ENCODE data around the gene TAS1R3. TPM values are rescaled to one million over a fixed set of nuclear protein-coding genes. Genes with fewer than 3 reads are reported as not detected.

Gene TAS1R3
- total and polyA plus RNA-seq, 10 of the 15 experiments (the other 5 are each of a cell fraction or from before 2014, with no cell fraction given): 0.04 to 0.51 (median 0.08) TPM; not detected in 3

DNA sequence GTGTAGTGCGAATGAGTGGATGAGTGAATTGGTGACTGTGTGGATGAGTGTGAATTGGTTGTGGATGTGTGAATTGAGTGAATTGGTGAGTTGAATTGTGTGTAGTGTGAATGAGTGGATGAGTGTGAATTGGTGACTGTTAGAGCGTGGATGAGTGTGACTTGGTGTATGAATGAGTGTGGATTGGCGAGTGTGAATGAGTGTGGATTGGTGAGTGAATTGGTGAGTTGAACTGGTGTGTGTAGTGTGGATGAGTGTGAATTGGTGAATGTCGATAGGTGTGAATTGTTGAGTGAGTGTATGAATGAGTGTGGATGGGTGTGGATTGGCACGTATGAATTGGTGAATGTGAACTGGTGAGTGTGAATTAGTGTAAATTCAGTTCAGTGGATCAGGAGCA is 36.2 kb downstream of the TAS1R3 start:
- CTCF ChIA-PET: no interaction called here
- RAD21 ChIA-PET (ENCODE audit: unreplicated experiment): no interaction called here
- Histone ChIP-seq H3K27me3 (replicated peaks in 1 of 2; ENCODE audit: control insufficient read depth in 2 of 2, insufficient read depth in 2 of 2, low read length in 1 of 2) (no peaks in the 10 kb centered on the region), H2AFZ (ENCODE audit: control insufficient read depth, low read depth, low read length) (no peak overlapping the region), H3K79me2 (ENCODE audit: control insufficient read depth, insufficient read depth, low read length) (peaks cover 3% of the 10 kb centered on the region), H3K27ac (ENCODE audit: control insufficient read depth, insufficient read depth) (no peak overlapping the region), H3K36me3 (ENCODE audit: control insufficient read depth in 2 of 2, insufficient read depth in 2 of 2, low read length in 1 of 2) (peaks cover 0 to 1% of the 10 kb centered on the region in 2 experiments; a peak in 2 of 4 replicates), H4K20me1 (ENCODE audit: control insufficient read depth, insufficient read depth) (no peaks in the 10 kb centered on the region), H3K9me3 (replicated peaks; ENCODE audit: control insufficient read depth, insufficient read depth, low read length) (peaks cover 3% of the 10 kb centered on the region; the same call in 1 of the 3 replicates), H3K4me3 (no peak overlapping the region), H3K9ac (ENCODE audit: control insufficient read depth, insufficient read depth, low read length) (no peak overlapping the region), H3K4me2 (ENCODE audit: control insufficient read depth, insufficient read depth) (no peak overlapping the region), H3K4me1 (ENCODE audit: control insufficient read depth, insufficient read depth, low read length) (peaks cover 12% of the 10 kb centered on the region)
- POLR2A ChIA-PET: no interaction called here
- in situ Hi-C loops (cut with MboI) (no loop called here), intact Hi-C loops (cut with micrococcal nuclease; ENCODE audit: unreplicated experiment) (no loop called here)
- no peak for FAIRE-seq
- SMC1A ChIA-PET (ENCODE audit: uncharacterized antibody, unreplicated experiment): no interaction called here
- 96% methylated on average over 5 of the region's 5 CpGs for WGBS (ENCODE audit: insufficient coverage, insufficient replicate concordance, low lambda C conversion rate, missing lambda C conversion rate)
- ATAC-seq: no peak
- DNase-seq (ENCODE audit: low read depth, low spot score): no peak
- no TSS peak for BruUV-seq (replicated peaks)
- TF ChIP-seq TAF1 (IDR thresholded peaks at IDR 0.05; ENCODE audit: borderline replicate concordance, low read depth, low read length) (no peak), EGR1 (IDR thresholded peaks at IDR 0.05; ENCODE audit: borderline replicate concordance in 1 of 2, low read depth in 2 of 2, low read length in 2 of 2) (no peak), ETV6 (conservative IDR thresholded peaks at IDR 0.05 in 1 of 2, IDR thresholded peaks at IDR 0.05 in 1 of 2; ENCODE audit: borderline replicate concordance in 1 of 2, low read depth in 1 of 2) (no peak), POLR2A (IDR thresholded peaks at IDR 0.05; ENCODE audit: low read depth, low read length) (no peak), ASH2L (IDR thresholded peaks at IDR 0.05; ENCODE audit: borderline replicate concordance, low read depth) (no peak), CBX3 (IDR thresholded peaks at IDR 0.05; ENCODE audit: borderline replicate concordance, low read depth) (no peak), HDGF (IDR thresholded peaks at IDR 0.05) (peak; percentile 33; the same call in 1 of the 2 replicates), NFIC (IDR thresholded peaks at IDR 0.05; ENCODE audit: low read depth, low read length) (0 out of 2 replicates have a peak, but pooled peaks have one; percentile 6), BACH1 (IDR thresholded peaks at IDR 0.05; ENCODE audit: borderline replicate concordance) (peak; percentile 70; the same call in 1 of the 2 replicates), NR2F1 (conservative IDR thresholded peaks at IDR 0.05) (no peak), TBL1XR1 (IDR thresholded peaks at IDR 0.05; ENCODE audit: low read depth, low read length) (no peak)
- TF ChIP-seq, protein P1, sequence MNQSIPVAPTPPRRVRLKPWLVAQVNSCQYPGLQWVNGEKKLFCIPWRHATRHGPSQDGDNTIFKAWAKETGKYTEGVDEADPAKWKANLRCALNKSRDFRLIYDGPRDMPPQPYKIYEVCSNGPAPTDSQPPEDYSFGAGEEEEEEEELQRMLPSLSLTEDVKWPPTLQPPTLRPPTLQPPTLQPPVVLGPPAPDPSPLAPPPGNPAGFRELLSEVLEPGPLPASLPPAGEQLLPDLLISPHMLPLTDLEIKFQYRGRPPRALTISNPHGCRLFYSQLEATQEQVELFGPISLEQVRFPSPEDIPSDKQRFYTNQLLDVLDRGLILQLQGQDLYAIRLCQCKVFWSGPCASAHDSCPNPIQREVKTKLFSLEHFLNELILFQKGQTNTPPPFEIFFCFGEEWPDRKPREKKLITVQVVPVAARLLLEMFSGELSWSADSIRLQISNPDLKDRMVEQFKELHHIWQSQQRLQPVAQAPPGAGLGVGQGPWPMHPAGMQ (IDR thresholded peaks at IDR 0.05; ENCODE audit: borderline replicate concordance): no peak
- TF ChIP-seq, protein P2, sequence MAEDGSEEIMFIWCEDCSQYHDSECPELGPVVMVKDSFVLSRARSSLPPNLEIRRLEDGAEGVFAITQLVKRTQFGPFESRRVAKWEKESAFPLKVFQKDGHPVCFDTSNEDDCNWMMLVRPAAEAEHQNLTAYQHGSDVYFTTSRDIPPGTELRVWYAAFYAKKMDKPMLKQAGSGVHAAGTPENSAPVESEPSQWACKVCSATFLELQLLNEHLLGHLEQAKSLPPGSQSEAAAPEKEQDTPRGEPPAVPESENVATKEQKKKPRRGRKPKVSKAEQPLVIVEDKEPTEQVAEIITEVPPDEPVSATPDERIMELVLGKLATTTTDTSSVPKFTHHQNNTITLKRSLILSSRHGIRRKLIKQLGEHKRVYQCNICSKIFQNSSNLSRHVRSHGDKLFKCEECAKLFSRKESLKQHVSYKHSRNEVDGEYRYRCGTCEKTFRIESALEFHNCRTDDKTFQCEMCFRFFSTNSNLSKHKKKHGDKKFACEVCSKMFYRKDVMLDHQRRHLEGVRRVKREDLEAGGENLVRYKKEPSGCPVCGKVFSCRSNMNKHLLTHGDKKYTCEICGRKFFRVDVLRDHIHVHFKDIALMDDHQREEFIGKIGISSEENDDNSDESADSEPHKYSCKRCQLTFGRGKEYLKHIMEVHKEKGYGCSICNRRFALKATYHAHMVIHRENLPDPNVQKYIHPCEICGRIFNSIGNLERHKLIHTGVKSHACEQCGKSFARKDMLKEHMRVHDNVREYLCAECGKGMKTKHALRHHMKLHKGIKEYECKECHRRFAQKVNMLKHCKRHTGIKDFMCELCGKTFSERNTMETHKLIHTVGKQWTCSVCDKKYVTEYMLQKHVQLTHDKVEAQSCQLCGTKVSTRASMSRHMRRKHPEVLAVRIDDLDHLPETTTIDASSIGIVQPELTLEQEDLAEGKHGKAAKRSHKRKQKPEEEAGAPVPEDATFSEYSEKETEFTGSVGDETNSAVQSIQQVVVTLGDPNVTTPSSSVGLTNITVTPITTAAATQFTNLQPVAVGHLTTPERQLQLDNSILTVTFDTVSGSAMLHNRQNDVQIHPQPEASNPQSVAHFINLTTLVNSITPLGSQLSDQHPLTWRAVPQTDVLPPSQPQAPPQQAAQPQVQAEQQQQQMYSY (CRISPR knock-in tag; IDR thresholded peaks at IDR 0.05): no peak
- TF ChIP-seq, protein P3, sequence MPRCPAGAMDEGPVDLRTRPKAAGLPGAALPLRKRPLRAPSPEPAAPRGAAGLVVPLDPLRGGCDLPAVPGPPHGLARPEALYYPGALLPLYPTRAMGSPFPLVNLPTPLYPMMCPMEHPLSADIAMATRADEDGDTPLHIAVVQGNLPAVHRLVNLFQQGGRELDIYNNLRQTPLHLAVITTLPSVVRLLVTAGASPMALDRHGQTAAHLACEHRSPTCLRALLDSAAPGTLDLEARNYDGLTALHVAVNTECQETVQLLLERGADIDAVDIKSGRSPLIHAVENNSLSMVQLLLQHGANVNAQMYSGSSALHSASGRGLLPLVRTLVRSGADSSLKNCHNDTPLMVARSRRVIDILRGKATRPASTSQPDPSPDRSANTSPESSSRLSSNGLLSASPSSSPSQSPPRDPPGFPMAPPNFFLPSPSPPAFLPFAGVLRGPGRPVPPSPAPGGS (IDR thresholded peaks at IDR 0.05; ENCODE audit: borderline replicate concordance, insufficient read depth, low read depth, low read length, poor library complexity, severe bottlenecking): peak; percentile 81
- TF ChIP-seq, protein P4, sequence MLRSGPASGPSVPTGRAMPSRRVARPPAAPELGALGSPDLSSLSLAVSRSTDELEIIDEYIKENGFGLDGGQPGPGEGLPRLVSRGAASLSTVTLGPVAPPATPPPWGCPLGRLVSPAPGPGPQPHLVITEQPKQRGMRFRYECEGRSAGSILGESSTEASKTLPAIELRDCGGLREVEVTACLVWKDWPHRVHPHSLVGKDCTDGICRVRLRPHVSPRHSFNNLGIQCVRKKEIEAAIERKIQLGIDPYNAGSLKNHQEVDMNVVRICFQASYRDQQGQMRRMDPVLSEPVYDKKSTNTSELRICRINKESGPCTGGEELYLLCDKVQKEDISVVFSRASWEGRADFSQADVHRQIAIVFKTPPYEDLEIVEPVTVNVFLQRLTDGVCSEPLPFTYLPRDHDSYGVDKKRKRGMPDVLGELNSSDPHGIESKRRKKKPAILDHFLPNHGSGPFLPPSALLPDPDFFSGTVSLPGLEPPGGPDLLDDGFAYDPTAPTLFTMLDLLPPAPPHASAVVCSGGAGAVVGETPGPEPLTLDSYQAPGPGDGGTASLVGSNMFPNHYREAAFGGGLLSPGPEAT (IDR thresholded peaks at IDR 0.05; ENCODE audit: low read depth): peak; percentile 68

Data from GM12878 (cell line).